Loucy (cell line): Measurements from ENCODE around the gene TFG.

Experiments used
- EZH2phosphoT487 ChIP-seq: fragments of 200-600 bp; IDR thresholded peaks from 2 replicates; pipeline ENCODE4 v1.6.1; 2018; ENCODE audit warnings: antibody characterized with exemption, mild to moderate bottlenecking, moderate library complexity, borderline replicate concordance
- TF ChIP-seq, protein P1 (sequence below): fragments of 200-600 bp; sonication (generic); conservative IDR thresholded peaks from 2 replicates; pipeline ENCODE4 v1.5.1; 2014; ENCODE audit warnings: mild to moderate bottlenecking, antibody characterized with exemption, low read length

DNA sequence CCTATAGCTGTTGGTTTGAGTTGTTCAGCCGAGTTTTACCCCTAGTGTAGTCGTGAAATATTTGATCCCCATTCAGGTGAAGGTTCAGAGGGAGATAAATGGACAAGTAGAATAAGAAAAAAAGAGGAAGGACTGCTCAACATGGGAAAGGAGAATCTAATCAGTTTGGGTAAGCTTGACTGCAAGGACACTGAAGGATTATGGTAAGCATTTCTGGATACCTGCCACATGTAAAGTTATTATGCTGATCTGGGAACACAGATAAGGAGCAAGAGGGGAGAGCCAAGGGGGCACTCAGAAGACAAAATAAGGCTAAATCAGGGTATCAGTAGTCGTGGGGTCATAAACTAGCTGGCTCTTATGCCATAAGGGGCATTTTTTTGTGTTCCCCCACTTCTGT, 49.9 kb downstream of the TFG start:
- no peak for TF ChIP-seq EZH2phosphoT487
- TF ChIP-seq, protein P1, sequence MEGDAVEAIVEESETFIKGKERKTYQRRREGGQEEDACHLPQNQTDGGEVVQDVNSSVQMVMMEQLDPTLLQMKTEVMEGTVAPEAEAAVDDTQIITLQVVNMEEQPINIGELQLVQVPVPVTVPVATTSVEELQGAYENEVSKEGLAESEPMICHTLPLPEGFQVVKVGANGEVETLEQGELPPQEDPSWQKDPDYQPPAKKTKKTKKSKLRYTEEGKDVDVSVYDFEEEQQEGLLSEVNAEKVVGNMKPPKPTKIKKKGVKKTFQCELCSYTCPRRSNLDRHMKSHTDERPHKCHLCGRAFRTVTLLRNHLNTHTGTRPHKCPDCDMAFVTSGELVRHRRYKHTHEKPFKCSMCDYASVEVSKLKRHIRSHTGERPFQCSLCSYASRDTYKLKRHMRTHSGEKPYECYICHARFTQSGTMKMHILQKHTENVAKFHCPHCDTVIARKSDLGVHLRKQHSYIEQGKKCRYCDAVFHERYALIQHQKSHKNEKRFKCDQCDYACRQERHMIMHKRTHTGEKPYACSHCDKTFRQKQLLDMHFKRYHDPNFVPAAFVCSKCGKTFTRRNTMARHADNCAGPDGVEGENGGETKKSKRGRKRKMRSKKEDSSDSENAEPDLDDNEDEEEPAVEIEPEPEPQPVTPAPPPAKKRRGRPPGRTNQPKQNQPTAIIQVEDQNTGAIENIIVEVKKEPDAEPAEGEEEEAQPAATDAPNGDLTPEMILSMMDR: no peak
